CD4-positive, CD25-positive, alpha-beta regulatory T cell (primary cell): Measurements from ENCODE around the gene FBXO21. TPM values are rescaled to one million over a fixed set of nuclear protein-coding genes. Genes with fewer than 3 reads are reported as not detected.
"Not testable (repeated sequence)": the region's sequence is repeated elsewhere in the genome, so short reads cannot be mapped to it uniquely, and the experiment has no call there.

Experiments used
- ATAC-seq, 2 donors: fragments of 150-1000 bp; cut with Tn5 transposase; one replicate each; pipeline ENCODE4 v1.10.0; 2021; ENCODE audit warnings: low read depth in 2 of 2, moderate number of reproducible peaks in 2 of 2, moderate library complexity in 1 of 2
- DNase-seq, 3 donors: peaks; one replicate each; pipeline versions ENCODE4 v3.0.0 to v3.0.0-alpha.2; 2012 to 2022; ENCODE audit warnings: mixed read lengths in 1 of 3
- H3K27ac ChIP-seq: one replicate; pipeline ENCODE4 v1.7.0; 2013; ENCODE audit warnings: mild to moderate bottlenecking, low read length; ENCODE audit not compliant: insufficient read depth, poor library complexity, severe bottlenecking
- H3K27me3 ChIP-seq: one replicate; pipeline ENCODE4 v1.7.0; 2013; ENCODE audit warnings: low read length; ENCODE audit not compliant: control insufficient read depth, insufficient read depth
- H3K36me3 ChIP-seq: one replicate; pipeline ENCODE4 v1.7.0; 2013; ENCODE audit warnings: mild to moderate bottlenecking, low read length, moderate library complexity; ENCODE audit not compliant: control insufficient read depth, insufficient read depth
- H3K4me1 ChIP-seq: 2 replicates; pipeline ENCODE4 v1.7.0; 2013; ENCODE audit warnings: mild to moderate bottlenecking, low read length; ENCODE audit not compliant: insufficient read depth, control insufficient read depth, poor library complexity, severe bottlenecking
- H3K4me3 ChIP-seq: one replicate; pipeline ENCODE4 v1.7.0; 2013; ENCODE audit warnings: low read depth, mild to moderate bottlenecking, low read length, moderate library complexity
- H3K9me3 ChIP-seq, 2 experiments: 1 replicate in 1 of 2; 2 replicates in 1 of 2; pipeline ENCODE4 v1.7.0; 2013; ENCODE audit warnings: low read length in 2 of 2, mild to moderate bottlenecking in 1 of 2, moderate library complexity in 1 of 2; ENCODE audit not compliant: control insufficient read depth in 2 of 2
- H3K27ac Mint-ChIP-seq, 3 donors: one replicate each; pipeline ENCODE4 v1.8.0; 2020 to 2022; ENCODE audit warnings: mild to moderate bottlenecking in 3 of 3, mixed read lengths in 3 of 3, moderate library complexity in 2 of 3
- H3K27me3 Mint-ChIP-seq: one replicate; pipeline ENCODE4 v1.8.0; 2022; ENCODE audit warnings: mild to moderate bottlenecking, mixed read lengths
- H3K36me3 Mint-ChIP-seq: one replicate; pipeline ENCODE4 v1.8.0; 2020; ENCODE audit warnings: mixed read lengths
- H3K4me1 Mint-ChIP-seq, 4 donors: one replicate each; pipeline ENCODE4 v1.8.0; 2020 to 2022; ENCODE audit warnings: mixed read lengths in 4 of 4, mild to moderate bottlenecking in 1 of 4
- H3K4me3 Mint-ChIP-seq, 4 donors: one replicate each; pipeline ENCODE4 v1.8.0; 2020 to 2022; ENCODE audit warnings: mild to moderate bottlenecking in 4 of 4, mixed read lengths in 4 of 4, moderate library complexity in 3 of 4
- H3K9me3 Mint-ChIP-seq, 7 donors: one replicate each; pipeline ENCODE4 v1.8.0; 2020 to 2022; ENCODE audit warnings: mixed read lengths in 7 of 7, mild to moderate bottlenecking in 3 of 7, moderate library complexity in 2 of 7
- polyA plus RNA-seq, 4 donors: library from polyadenylated mRNA; unstranded; fragments of 300-500 nt; fragmentation: Illumina TruSeq; gene quantifications; one replicate each; pipeline ENCODE4 v1.2.3, GENCODE V29; 2021
- total RNA-seq: library from RNA; stranded (reverse); gene quantifications from one replicate; pipeline ENCODE4 v1.2.3, GENCODE V29; 2022

Gene FBXO21
- total and polyA plus RNA-seq, 5 donors from 2014 or later, result 49.4 to 61.0 (median 52.2) TPM

DNA sequence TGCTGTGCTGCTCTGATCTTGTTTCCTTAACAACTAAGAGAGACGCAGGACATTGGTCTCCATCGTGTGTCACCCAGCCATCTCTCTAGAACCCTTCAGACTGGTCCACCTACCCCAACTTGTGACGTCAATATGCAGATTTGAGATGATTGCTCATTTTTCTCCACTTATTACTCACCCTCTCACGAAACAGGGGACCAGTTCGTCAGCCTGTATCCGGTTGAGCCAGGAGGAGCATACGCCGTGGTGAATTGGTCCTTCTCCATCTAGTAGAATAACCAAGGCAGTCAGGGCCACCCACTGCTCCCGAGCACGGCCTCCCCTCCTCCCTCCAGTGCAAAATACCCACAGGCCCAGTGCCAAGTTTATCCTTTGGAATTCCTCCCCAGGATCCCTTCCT, 36.2 kb upstream of the FBXO21 start:
- no peaks in the 10 kb centered on the region for H3K36me3 Mint-ChIP-seq
- Histone ChIP-seq H3K27me3 (peaks cover 3% of the 10 kb centered on the region), H3K9me3 (no peaks in the 10 kb centered on the region), H3K4me3 (no peak overlapping the region), H3K27ac (no peak overlapping the region), H3K4me1 (no peaks in the 10 kb centered on the region), H3K36me3 (no peaks in the 10 kb centered on the region)
- peaks cover 14% of the 10 kb centered on the region for H3K27me3 Mint-ChIP-seq
- no peaks in the 10 kb centered on the region for H3K4me1 Mint-ChIP-seq
- H3K4me3 Mint-ChIP-seq, result no peak overlapping the region
- no peak for ATAC-seq
- no peak overlapping the region for H3K27ac Mint-ChIP-seq
- H3K9me3 Mint-ChIP-seq, result no peaks in the 10 kb centered on the region
- DNase-seq, result no peak

DNA sequence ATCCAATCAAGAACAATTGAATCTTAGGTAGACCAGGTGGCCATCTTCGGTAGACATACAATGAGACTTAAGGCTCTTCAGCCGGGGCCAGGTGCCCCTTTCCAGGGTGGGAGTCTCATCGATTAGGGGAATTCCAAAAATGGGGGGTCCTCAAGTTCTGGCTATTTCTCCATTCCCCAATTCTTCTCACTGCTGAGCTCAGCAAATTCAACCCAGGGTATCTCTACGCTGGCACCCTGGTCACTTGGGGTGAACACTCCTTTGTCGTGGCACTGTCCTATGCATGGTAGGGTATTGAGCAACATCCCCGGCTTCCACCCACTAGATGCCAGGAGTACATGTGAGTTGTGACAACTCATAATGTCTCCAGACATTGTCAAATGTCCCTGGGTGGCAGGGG, 34.9 kb upstream of the FBXO21 start:
- no peak overlapping the region for H3K27ac ChIP-seq
- no peak for ATAC-seq

DNA sequence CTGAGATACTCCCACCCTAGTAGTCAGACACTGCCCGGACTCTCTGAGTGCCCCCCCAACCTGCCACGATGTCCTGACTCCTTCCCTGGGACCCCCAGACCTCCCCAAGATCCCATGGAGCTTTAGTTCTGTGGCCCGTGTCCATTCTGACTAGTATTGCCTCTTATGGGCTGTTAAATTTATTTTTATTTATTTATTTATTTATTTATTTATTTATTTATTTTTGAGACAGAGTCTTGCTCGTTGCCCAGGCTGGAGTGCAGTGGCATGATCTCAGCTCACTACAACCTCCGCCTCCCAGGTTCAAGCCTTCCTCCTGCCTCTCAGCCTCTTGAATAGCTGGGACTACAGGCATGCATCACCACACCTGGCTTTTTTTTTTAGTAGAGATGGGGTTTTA, 30.7 kb upstream of the FBXO21 start:
- H3K4me1 ChIP-seq, H3K36me3 Mint-ChIP-seq, H3K36me3 ChIP-seq, H3K27me3 ChIP-seq, H3K9me3 ChIP-seq, ATAC-seq, H3K27ac ChIP-seq, H3K4me1 Mint-ChIP-seq, H3K27ac Mint-ChIP-seq, DNase-seq, H3K9me3 Mint-ChIP-seq, H3K4me3 Mint-ChIP-seq, H3K4me3 ChIP-seq: not testable (repeated sequence)
- peaks cover 12% of the 10 kb centered on the region for H3K27me3 Mint-ChIP-seq

More for the DNA sequence above, 34.9 kb upstream of the FBXO21 start:
- Mint-ChIP-seq H3K4me3 (no peak overlapping the region), H3K27ac (no peak overlapping the region), H3K27me3 (peaks cover 14% of the 10 kb centered on the region), H3K36me3 (no peaks in the 10 kb centered on the region), H3K4me1 (no peaks in the 10 kb centered on the region), H3K9me3 (no peaks in the 10 kb centered on the region)
- H3K36me3 ChIP-seq, result no peaks in the 10 kb centered on the region
- no peaks in the 10 kb centered on the region for H3K4me1 ChIP-seq
- DNase-seq, result no peak
- no peaks in the 10 kb centered on the region for H3K9me3 ChIP-seq
- H3K27me3 ChIP-seq, result peaks cover 3% of the 10 kb centered on the region
- no peak overlapping the region for H3K4me3 ChIP-seq

DNA sequence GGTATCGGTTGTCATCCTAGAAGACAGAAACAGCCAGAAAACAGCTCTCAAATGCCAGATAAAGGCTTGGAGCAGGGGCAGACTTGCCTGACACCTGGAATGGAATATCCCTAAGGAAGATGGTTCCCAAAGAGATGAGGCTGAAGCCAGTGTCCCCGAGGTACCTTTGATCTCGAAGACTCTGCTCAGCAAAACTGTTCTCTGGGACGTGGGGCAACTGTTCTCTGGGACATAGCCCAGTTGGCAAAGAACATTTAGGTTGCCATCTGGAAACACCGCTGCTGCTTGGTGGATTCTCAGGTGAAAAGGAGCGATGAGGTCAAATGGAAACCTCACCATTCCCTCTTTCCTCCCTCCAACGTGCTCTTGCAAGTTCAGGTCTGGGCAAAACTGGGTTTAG, 27.9 kb upstream of the FBXO21 start:
- no peaks in the 10 kb centered on the region for H3K4me1 Mint-ChIP-seq
- no peak overlapping the region for H3K27ac Mint-ChIP-seq

DNA sequence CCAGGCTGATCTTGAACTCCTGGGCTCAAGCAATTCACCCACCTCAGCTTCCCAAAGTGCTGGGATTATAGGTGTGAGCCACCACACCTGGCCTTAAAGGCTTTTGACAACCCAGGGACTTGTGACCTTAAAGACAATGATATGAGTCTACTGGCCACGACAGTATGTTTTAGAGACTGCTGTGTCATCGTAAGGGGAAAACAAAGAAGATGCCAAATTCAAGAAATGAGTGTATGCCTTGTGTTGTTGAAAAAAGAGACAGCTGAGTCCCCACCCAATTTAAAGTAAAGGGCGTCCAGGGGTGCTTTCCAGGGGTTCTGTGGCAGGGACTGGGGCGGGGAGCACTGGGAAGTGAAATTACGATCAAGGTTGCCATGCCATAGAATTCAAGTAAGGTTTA, 26.4 kb upstream of the FBXO21 start:
- DNase-seq, result no peak
- H3K4me3 ChIP-seq, result no peak overlapping the region
- no peaks in the 10 kb centered on the region for H3K36me3 ChIP-seq
- Mint-ChIP-seq H3K27me3 (peaks cover 22% of the 10 kb centered on the region), H3K4me1 (no peaks in the 10 kb centered on the region), H3K9me3 (peaks cover 0 to 1% (median 0%) of the 10 kb centered on the region in 7 donors), H3K36me3 (no peaks in the 10 kb centered on the region), H3K4me3 (no peak overlapping the region), H3K27ac (no peak overlapping the region)
- no peak for ATAC-seq
- H3K4me1 ChIP-seq, result no peaks in the 10 kb centered on the region
- H3K27ac ChIP-seq, result no peak overlapping the region
- no peaks in the 10 kb centered on the region for H3K9me3 ChIP-seq
- no peaks in the 10 kb centered on the region for H3K27me3 ChIP-seq

More for the DNA sequence above, 27.9 kb upstream of the FBXO21 start:
- DNase-seq, result no peak
- no peaks in the 10 kb centered on the region for H3K9me3 ChIP-seq
- H3K4me1 ChIP-seq, result no peaks in the 10 kb centered on the region
- no peak for ATAC-seq
- no peaks in the 10 kb centered on the region for H3K36me3 Mint-ChIP-seq
- H3K9me3 Mint-ChIP-seq, result peaks cover 0 to 1% (median 0%) of the 10 kb centered on the region in 7 donors
- H3K4me3 Mint-ChIP-seq, result no peak overlapping the region
- H3K4me3 ChIP-seq, result no peak overlapping the region
- H3K36me3 ChIP-seq, result no peaks in the 10 kb centered on the region
- H3K27me3 ChIP-seq, result no peaks in the 10 kb centered on the region
- no peak overlapping the region for H3K27ac ChIP-seq
- H3K27me3 Mint-ChIP-seq, result peaks cover 16% of the 10 kb centered on the region

DNA sequence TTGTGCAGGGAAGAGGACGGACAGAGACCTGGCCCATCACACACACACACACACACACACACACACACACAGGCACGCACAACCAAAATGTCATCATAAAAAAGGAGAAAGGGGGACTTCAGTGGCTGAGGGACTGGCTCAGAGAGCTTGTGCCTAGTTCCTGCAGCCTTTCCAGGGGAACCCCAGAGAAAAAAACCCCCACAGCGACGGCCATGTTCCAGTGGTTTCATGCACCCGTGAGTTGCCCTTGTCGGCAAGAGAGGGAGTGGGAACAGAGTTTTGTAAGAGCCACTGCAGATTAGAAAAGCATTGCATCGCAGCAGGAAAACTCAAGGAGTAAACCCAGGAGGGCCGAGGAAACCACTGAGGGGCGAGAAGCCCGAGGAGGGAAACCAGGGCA, 24.5 kb upstream of the FBXO21 start:
- Mint-ChIP-seq H3K4me1 (no peaks in the 10 kb centered on the region), H3K27me3 (peaks cover 32% of the 10 kb centered on the region), H3K36me3 (no peaks in the 10 kb centered on the region), H3K9me3 (peaks cover 0 to 3% (median 0%) of the 10 kb centered on the region in 7 donors), H3K4me3 (no peak overlapping the region), H3K27ac (no peak overlapping the region)
- Histone ChIP-seq H3K36me3 (no peaks in the 10 kb centered on the region), H3K4me1 (no peaks in the 10 kb centered on the region), H3K4me3 (no peak overlapping the region), H3K9me3 (no peaks in the 10 kb centered on the region), H3K27me3 (no peaks in the 10 kb centered on the region), H3K27ac (no peak overlapping the region)
- ATAC-seq (no peak), DNase-seq (no peak)

DNA sequence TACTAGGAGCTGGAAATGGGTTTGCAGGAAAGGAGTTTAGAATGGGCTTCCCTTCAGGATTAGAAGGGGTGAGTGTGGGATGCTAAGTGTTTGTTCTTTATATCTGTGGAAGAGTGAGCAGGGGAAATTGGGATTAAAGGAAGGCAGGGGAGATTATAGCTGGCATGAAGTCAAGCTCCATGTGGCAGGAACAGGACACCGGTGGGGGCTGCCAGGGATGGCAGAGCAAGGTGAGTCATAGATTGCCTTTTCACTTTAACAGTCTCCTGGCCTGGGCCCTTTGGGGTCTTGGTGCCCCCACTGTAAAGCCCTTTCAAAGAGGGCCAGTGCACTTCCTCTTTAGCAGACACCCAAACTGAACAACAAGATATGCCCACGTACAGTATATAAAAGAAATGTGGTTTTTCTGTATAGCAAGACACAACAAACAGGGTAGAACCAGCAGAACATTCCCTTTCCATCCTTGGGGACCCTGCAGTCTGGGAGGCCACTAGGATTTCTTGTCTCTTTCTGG, 23.1 kb upstream of the FBXO21 start:
- DNase-seq (no peak), ATAC-seq (no peak)
- Mint-ChIP-seq H3K4me1 (no peaks in the 10 kb centered on the region), H3K27me3 (peaks cover 31% of the 10 kb centered on the region), H3K27ac (no peak overlapping the region), H3K9me3 (peaks cover 0 to 3% (median 0%) of the 10 kb centered on the region in 7 donors), H3K4me3 (no peak overlapping the region), H3K36me3 (no peaks in the 10 kb centered on the region)
- H3K9me3 ChIP-seq, result no peaks in the 10 kb centered on the region
- H3K27me3 ChIP-seq, result no peaks in the 10 kb centered on the region
- no peak overlapping the region for H3K4me3 ChIP-seq
- H3K36me3 ChIP-seq, result no peaks in the 10 kb centered on the region
- no peak overlapping the region for H3K27ac ChIP-seq
- H3K4me1 ChIP-seq, result no peaks in the 10 kb centered on the region

DNA sequence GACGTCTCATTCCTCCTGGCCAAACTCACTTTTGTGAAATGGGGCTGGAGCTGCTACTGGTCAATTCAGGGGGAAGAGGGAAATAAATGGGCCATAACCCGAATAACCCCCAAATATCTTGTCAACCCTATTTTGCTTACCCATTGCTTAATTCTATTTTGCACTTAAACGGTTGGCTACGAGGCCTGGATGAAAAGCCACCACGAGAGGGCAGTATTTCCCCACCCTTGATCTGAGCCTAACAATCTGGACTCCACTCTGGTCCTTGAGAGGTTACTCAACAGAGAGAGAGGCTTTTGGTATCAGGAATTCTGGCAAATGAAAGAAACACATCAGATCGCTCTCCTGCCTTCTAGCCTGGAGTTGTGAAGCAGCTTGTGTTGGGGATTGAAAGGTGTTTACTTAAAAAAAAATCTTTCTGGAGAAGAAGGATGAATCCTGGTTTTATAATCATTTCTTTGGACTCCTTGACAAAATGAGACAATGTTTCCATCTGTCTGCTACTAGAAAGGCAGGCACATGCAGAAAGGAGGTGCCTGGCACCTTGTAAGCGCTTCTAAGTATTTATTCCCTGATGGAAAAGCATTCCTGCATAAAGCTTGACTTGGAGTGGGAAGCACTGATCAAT, 22.4 kb upstream of the FBXO21 start:
- no peak overlapping the region for H3K4me3 ChIP-seq
- peaks cover 5% of the 10 kb centered on the region for H3K36me3 Mint-ChIP-seq
- no peaks in the 10 kb centered on the region for H3K36me3 ChIP-seq
- H3K27me3 ChIP-seq, result no peaks in the 10 kb centered on the region
- H3K9me3 ChIP-seq, result no peaks in the 10 kb centered on the region
- ATAC-seq (peak; percentile 52 to 53), DNase-seq (peak; percentile 35 to 66 (median 49))
- peaks cover 0 to 1% (median 0%) of the 10 kb centered on the region in 7 donors for H3K9me3 Mint-ChIP-seq
- H3K4me1 ChIP-seq, result no peaks in the 10 kb centered on the region
- H3K4me3 Mint-ChIP-seq, result no peak overlapping the region
- H3K27ac Mint-ChIP-seq, result no peak overlapping the region
- H3K27ac ChIP-seq, result no peak overlapping the region
- no peaks in the 10 kb centered on the region for H3K4me1 Mint-ChIP-seq
- H3K27me3 Mint-ChIP-seq, result peaks cover 28% of the 10 kb centered on the region
